Activated T-helper 2 cell treated with anti-CD3 and anti-CD28 coated beads, Interferon-gamma antibody, Interleukin-2, Interleukin-4, amounts not matched to agents 10 μg/mL and 5 μg/mL and 100 μg/mL, durations not matched to agents 14 hours and 24 hours and 36 hours (primary cell): ENCODE results near the gene SLC49A3. TPM values are rescaled to one million over a fixed set of nuclear protein-coding genes. Genes with fewer than 3 reads are reported as not detected.

Source experiments
- DNase-seq: peaks from one replicate; pipeline ENCODE4 v3.0.0; 2021; ENCODE audit warnings: low spot score
- H3K27ac Mint-ChIP-seq: one replicate; pipeline ENCODE4 v1.8.0; 2021; ENCODE audit warnings: mixed read lengths
- H3K27me3 Mint-ChIP-seq: one replicate; pipeline ENCODE4 v1.8.0; 2021; ENCODE audit warnings: low read depth, mixed read lengths
- H3K36me3 Mint-ChIP-seq: one replicate; pipeline ENCODE4 v1.8.0; 2021; ENCODE audit warnings: low read depth, mixed read lengths
- H3K4me1 Mint-ChIP-seq: one replicate; pipeline ENCODE4 v1.8.0; 2021; ENCODE audit warnings: low read depth, mixed read lengths
- H3K4me3 Mint-ChIP-seq: one replicate; pipeline ENCODE4 v1.8.0; 2021; ENCODE audit warnings: low read depth, mild to moderate bottlenecking, moderate library complexity, mixed read lengths
- H3K9me3 Mint-ChIP-seq: one replicate; pipeline ENCODE4 v1.8.0; 2021; ENCODE audit warnings: mixed read lengths
- intact Hi-C: fragments of 100-400 bp; cut with micrococcal nuclease; formaldehyde crosslinking; loops from one replicate; pipeline ENCODE4 v1.15.1; 2023
- total RNA-seq: library from RNA; stranded (reverse); gene quantifications from 2 replicates; pipeline ENCODE4 v1.2.3, GENCODE V29; 2022

SLC49A3 gene
- total RNA-seq, 1 donor from 2014 or later: 0.50 TPM

DNA sequence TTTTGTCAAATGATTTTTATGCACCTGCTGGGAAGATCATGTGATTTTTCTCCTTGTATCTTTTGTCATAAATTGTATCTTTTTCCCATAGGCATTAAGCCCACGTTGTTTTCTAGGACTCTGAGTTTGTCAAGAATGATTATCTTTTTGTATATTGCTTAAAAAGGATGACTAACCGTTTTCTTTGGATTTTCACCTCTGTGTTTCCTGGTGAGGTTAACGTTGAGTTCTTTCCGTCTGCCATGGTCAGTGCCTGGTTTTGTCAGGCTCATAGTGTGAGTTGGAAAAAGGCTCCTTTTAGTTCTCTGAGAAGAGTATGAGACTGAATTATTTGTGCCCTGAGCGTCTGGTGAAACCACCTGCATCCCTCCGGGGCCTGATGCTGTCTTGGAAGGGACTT, 38.6 kb upstream of the SLC49A3 start:
- peaks cover 2% of the 10 kb centered on the region for H3K4me1 Mint-ChIP-seq
- intact Hi-C loops: no loop called here
- no peak overlapping the region for H3K4me3 Mint-ChIP-seq
- no peaks in the 10 kb centered on the region for H3K27me3 Mint-ChIP-seq
- no peaks in the 10 kb centered on the region for H3K9me3 Mint-ChIP-seq
- H3K36me3 Mint-ChIP-seq: peaks cover 21% of the 10 kb centered on the region
- no peak overlapping the region for H3K27ac Mint-ChIP-seq
- DNase-seq: no peak

GRCh38 chr4:726838-727237, 37.9 kb upstream of the SLC49A3 start:
- Mint-ChIP-seq H3K27ac (no peak overlapping the region), H3K4me1 (peaks cover 2% of the 10 kb centered on the region), H3K27me3 (no peaks in the 10 kb centered on the region), H3K9me3 (no peaks in the 10 kb centered on the region), H3K4me3 (no peak overlapping the region), H3K36me3 (peaks cover 26% of the 10 kb centered on the region)
- no peak for DNase-seq
- intact Hi-C loops: no loop called here

- Mint-ChIP-seq H3K27me3 (no peaks in the 10 kb centered on the region), H3K27ac (no peak overlapping the region), H3K4me3 (no peak overlapping the region), H3K9me3 (no peaks in the 10 kb centered on the region), H3K4me1 (peaks cover 2% of the 10 kb centered on the region), H3K36me3 (peaks cover 31% of the 10 kb centered on the region)
- intact Hi-C loops: no loop called here
- no peak for DNase-seq
Measured at GRCh38 chr4:726235-726787, 37.4 kb upstream of the SLC49A3 start.

DNA sequence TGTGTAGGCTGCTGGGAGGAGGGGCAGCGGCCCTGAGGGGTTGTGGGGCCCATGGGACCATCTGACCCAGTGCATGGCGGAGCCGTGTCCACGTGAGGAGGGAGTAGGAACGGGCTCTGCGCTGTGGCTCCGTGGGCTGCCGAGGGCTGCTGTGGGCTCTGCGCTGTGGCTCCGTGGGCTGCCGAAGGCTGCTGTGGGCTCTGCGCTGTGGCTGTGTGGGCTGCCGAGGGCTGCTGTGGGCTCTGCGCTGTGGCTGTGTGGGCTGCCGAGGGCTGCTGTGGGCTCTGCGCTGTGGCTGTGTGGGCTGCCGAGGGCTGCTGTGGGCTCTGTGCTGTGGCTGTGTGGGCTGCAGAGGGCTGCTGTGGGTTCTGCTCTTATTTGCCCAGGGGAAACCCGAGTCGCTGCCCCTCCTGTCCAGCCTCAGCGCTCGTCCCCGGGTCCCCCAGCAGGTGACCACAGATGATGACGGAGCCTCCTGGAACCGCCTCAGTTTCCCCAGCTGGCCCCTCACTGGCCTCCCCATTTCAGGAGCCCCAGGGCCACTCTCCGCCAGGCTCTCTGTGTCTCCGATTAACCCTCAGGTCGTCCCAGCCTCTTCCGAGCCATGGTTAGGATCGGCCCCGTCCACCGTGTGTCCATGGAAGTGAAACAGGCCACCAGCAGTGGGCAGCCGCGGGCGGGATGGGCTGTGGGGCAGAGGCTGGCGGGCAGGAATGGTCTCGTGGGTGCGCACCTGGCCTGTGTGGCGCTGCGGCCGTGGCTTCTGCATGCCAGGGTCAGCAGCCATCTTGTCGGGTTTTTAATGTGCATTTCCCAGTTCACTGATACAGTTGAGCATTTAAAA, 36.7 kb upstream of the SLC49A3 start:
- intact Hi-C loops: no loop called here
- Mint-ChIP-seq H3K4me3 (no peak overlapping the region), H3K27me3 (no peaks in the 10 kb centered on the region), H3K27ac (no peak overlapping the region), H3K36me3 (peaks cover 34% of the 10 kb centered on the region), H3K4me1 (peaks cover 2% of the 10 kb centered on the region), H3K9me3 (no peaks in the 10 kb centered on the region)
- DNase-seq: no peak

- no peak overlapping the region for H3K27ac Mint-ChIP-seq
Measured at GRCh38 chr4:723751-724530, 35.0 kb upstream of the SLC49A3 start.

GRCh38 chr4:722851-723360, 34.0 kb upstream of the SLC49A3 start:
- Mint-ChIP-seq H3K27ac (no peak overlapping the region), H3K36me3 (peaks cover 39% of the 10 kb centered on the region), H3K9me3 (no peaks in the 10 kb centered on the region), H3K4me1 (peaks cover 2% of the 10 kb centered on the region), H3K4me3 (no peak overlapping the region), H3K27me3 (no peaks in the 10 kb centered on the region)
- no peak for DNase-seq
- intact Hi-C loops: no loop called here

More at GRCh38 chr4:723751-724530, 35.0 kb upstream of the SLC49A3 start:
- no peak for DNase-seq
- Mint-ChIP-seq H3K4me1 (peaks cover 2% of the 10 kb centered on the region), H3K36me3 (peaks cover 37% of the 10 kb centered on the region), H3K9me3 (no peaks in the 10 kb centered on the region), H3K4me3 (no peak overlapping the region), H3K27me3 (no peaks in the 10 kb centered on the region)
- intact Hi-C loops: no loop called here

- Mint-ChIP-seq H3K9me3 (no peaks in the 10 kb centered on the region), H3K36me3 (peaks cover 39% of the 10 kb centered on the region), H3K27me3 (no peaks in the 10 kb centered on the region), H3K27ac (no peak overlapping the region), H3K4me1 (peaks cover 2% of the 10 kb centered on the region), H3K4me3 (no peak overlapping the region)
- DNase-seq: no peak
- intact Hi-C loops: no loop called here
Measured at GRCh38 chr4:722169-722725, 33.3 kb upstream of the SLC49A3 start.

DNA sequence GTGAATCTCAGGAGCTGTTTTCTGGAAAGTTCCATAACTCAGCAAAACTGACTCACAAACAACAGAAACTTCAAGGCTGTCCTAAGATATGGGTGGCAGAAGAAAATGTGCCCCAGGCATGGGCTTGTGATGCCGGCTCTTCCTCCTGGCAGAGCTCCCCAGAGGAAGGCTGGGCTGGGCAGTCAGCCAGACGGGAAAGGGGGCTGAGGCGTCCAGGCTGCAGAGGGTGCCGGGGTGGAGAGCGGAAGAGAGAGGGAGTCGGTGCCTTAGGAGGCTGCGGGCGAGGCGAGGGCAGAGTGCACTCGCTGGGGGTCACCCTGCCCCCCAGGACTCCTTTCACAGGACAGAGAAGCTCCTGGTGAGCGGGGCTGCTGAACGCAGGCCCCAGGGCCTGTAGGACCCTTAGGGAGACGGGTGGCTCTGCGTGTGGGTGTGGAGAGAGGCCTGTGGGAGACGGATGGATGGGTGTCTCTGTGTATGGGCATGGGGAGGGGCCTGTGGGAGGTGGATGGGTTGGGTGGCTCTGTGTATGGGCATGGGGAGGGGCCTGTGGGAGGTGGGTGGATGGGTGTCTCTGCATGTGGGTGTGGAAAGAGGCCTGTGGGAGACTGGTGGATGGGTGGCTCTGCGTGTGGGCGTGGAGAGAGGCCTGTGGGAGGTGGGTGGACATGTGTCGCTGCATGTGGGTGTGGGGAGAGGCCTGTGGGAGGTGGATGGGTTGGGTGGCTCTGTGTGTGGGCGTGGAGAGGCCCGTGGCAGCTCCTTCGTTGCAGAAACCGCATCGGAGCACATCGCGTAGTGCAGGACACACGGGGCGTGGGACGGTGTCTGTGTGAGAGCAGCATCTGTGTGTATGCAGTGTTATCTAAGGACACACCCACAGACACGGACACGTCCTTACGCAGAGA, 32.6 kb upstream of the SLC49A3 start:
- intact Hi-C loops: no loop called here
- no peak overlapping the region for H3K4me3 Mint-ChIP-seq
- H3K9me3 Mint-ChIP-seq: no peaks in the 10 kb centered on the region
- H3K36me3 Mint-ChIP-seq: peaks cover 38% of the 10 kb centered on the region
- no peaks in the 10 kb centered on the region for H3K27me3 Mint-ChIP-seq
- no peak overlapping the region for H3K27ac Mint-ChIP-seq
- no peak for DNase-seq
- peaks cover 4% of the 10 kb centered on the region for H3K4me1 Mint-ChIP-seq

GRCh38 chr4:720111-720860, 31.3 kb upstream of the SLC49A3 start:
- Mint-ChIP-seq H3K27me3 (no peaks in the 10 kb centered on the region), H3K4me1 (peaks cover 3% of the 10 kb centered on the region), H3K27ac (no peak overlapping the region), H3K4me3 (no peak overlapping the region), H3K9me3 (no peaks in the 10 kb centered on the region), H3K36me3 (peaks cover 36% of the 10 kb centered on the region)
- DNase-seq: no peak
- intact Hi-C loops: no loop called here

- H3K4me1 Mint-ChIP-seq: peaks cover 4% of the 10 kb centered on the region
- no peak for DNase-seq
- intact Hi-C loops: no loop called here
- no peak overlapping the region for H3K4me3 Mint-ChIP-seq
- H3K36me3 Mint-ChIP-seq: peaks cover 36% of the 10 kb centered on the region
- no peaks in the 10 kb centered on the region for H3K27me3 Mint-ChIP-seq
- H3K9me3 Mint-ChIP-seq: no peaks in the 10 kb centered on the region
- no peak overlapping the region for H3K27ac Mint-ChIP-seq
Measured at GRCh38 chr4:718460-718859, 29.5 kb upstream of the SLC49A3 start.

- peaks cover 29% of the 10 kb centered on the region for H3K36me3 Mint-ChIP-seq
- no peaks in the 10 kb centered on the region for H3K9me3 Mint-ChIP-seq
- peaks cover 4% of the 10 kb centered on the region for H3K4me1 Mint-ChIP-seq
- H3K4me3 Mint-ChIP-seq: no peak overlapping the region
- no peaks in the 10 kb centered on the region for H3K27me3 Mint-ChIP-seq
- no peak overlapping the region for H3K27ac Mint-ChIP-seq
- intact Hi-C loops: no loop called here
- no peak for DNase-seq
Measured at GRCh38 chr4:717601-718320, 28.8 kb upstream of the SLC49A3 start.
